IMR-90 (cell line): ENCODE results near the gene ADAMTS6. TPM values are rescaled to one million over a fixed set of nuclear protein-coding genes. Genes with fewer than 3 reads are reported as not detected.

Source experiments
- ATAC-seq: fragments of 200-7000 bp; cut with Tn5 transposase; 2 replicates; pipeline ENCODE4 v1.9.1; 2020; ENCODE audit warnings: low read depth, mild to moderate bottlenecking, moderate library complexity
- BruUV-seq: library from RNA; stranded (reverse); fragments of 400-500 nt; replicated peaks from 2 replicates; lab custom pipeline; 2021; lab: Mats Ljungman, UMichigan
- CTCF ChIA-PET: fragments of 300-600 bp; formaldehyde crosslinking; extraction: SDS; loops from one replicate; lab custom pipeline; 2021; ENCODE audit warnings: antibody characterized with exemption; lab: Yijun Ruan, JAX
- POLR2A ChIA-PET: fragments of 300-600 bp; sonication (Branson Sonifier 250); formaldehyde crosslinking; loops from one replicate; lab custom pipeline; 2022; ENCODE audit warnings: antibody characterized with exemption; ENCODE audit not compliant: unreplicated experiment; lab: Charles Lee
- DNase-seq: peaks from one replicate; pipeline ENCODE4 v3.0.0; 2013
- H2AFZ ChIP-seq: replicated peaks from 2 replicates; pipeline ENCODE3; 2013; ENCODE audit warnings: low read length, mild to moderate bottlenecking; ENCODE audit not compliant: poor library complexity
- H2AK5ac ChIP-seq: 2 replicates; pipeline ENCODE4 v1.6.1; 2013; ENCODE audit warnings: low read depth, low read length, inconsistent platforms
- H2AK9ac ChIP-seq: replicated peaks from 2 replicates; pipeline ENCODE3; 2013; ENCODE audit warnings: mild to moderate bottlenecking, low read depth, low read length, moderate library complexity; ENCODE audit not compliant: poor library complexity
- H2BK120ac ChIP-seq: 2 replicates; pipeline ENCODE4 v1.6.1; 2013; ENCODE audit warnings: low read depth, low read length, inconsistent platforms
- H2BK15ac ChIP-seq: 3 replicates; pipeline ENCODE4 v1.6.1; 2013; ENCODE audit warnings: low read depth, low read length, inconsistent platforms
- H2BK20ac ChIP-seq: 2 replicates; pipeline ENCODE4 v1.6.1; 2013; ENCODE audit warnings: low read depth, mild to moderate bottlenecking, inconsistent platforms, low read length, moderate library complexity
- H2BK5ac ChIP-seq: 2 replicates; pipeline ENCODE4 v1.6.1; 2013; ENCODE audit warnings: mild to moderate bottlenecking, low read depth, low read length, inconsistent platforms; ENCODE audit not compliant: poor library complexity, severe bottlenecking
- H3K14ac ChIP-seq: replicated peaks from 2 replicates; pipeline ENCODE4 v1.6.1; 2013; ENCODE audit warnings: low read depth, low read length, inconsistent platforms
- H3K18ac ChIP-seq: 2 replicates; pipeline ENCODE4 v1.6.1; 2013; ENCODE audit warnings: low read depth, low read length, control low read depth
- H3K23ac ChIP-seq: 2 replicates; pipeline ENCODE4 v1.6.1; 2013; ENCODE audit warnings: low read depth, low read length, inconsistent platforms
- H3K27ac ChIP-seq: 2 replicates; pipeline ENCODE4 v1.5.1; 2013; ENCODE audit warnings: mild to moderate bottlenecking, control low read depth, low read length; ENCODE audit not compliant: insufficient read depth
- H3K27me3 ChIP-seq: 2 replicates; pipeline ENCODE4 v1.6.1; 2013; ENCODE audit warnings: low read length; ENCODE audit not compliant: control insufficient read depth, insufficient read depth
- H3K36me3 ChIP-seq: 2 replicates; pipeline ENCODE4 v1.6.1; 2013; ENCODE audit warnings: low read length, mixed read lengths; ENCODE audit not compliant: control insufficient read depth, insufficient read depth
- H3K4ac ChIP-seq: 2 replicates; pipeline ENCODE4 v1.6.1; 2013; ENCODE audit warnings: low read depth, low read length, inconsistent platforms
- H3K4me1 ChIP-seq: 2 replicates; pipeline ENCODE4 v1.6.1; 2013; ENCODE audit warnings: low read length, mixed read lengths; ENCODE audit not compliant: control insufficient read depth, insufficient read depth
- H3K4me2 ChIP-seq: 2 replicates; pipeline ENCODE4 v1.6.1; 2013; ENCODE audit warnings: low read depth, mild to moderate bottlenecking, control low read depth, low read length, moderate library complexity
- H3K4me3 ChIP-seq: 2 replicates; pipeline ENCODE4 v1.5.1; 2013; ENCODE audit warnings: low read depth, mild to moderate bottlenecking, control low read depth, low read length, moderate library complexity; ENCODE audit not compliant: insufficient read depth
- H3K56ac ChIP-seq: 2 replicates; pipeline ENCODE4 v1.6.1; 2013; ENCODE audit warnings: low read length, inconsistent platforms; ENCODE audit not compliant: insufficient read depth; ENCODE audit errors: extremely low read depth
- H3K79me1 ChIP-seq, 2 experiments: 2 replicates each; pipeline ENCODE4 v1.6.1; 2013; ENCODE audit warnings: low read length in 2 of 2, inconsistent platforms in 1 of 2, low read depth in 1 of 2
- H3K9ac ChIP-seq: 2 replicates; pipeline ENCODE4 v1.6.1; 2013; ENCODE audit warnings: low read depth, low read length, control low read depth
- H3K9me1 ChIP-seq: 2 replicates; pipeline ENCODE4 v1.6.1; 2013; ENCODE audit warnings: low read length, inconsistent platforms; ENCODE audit not compliant: insufficient read depth
- H3K9me3 ChIP-seq: 2 replicates; pipeline ENCODE4 v1.6.1; 2013; ENCODE audit warnings: low read length; ENCODE audit not compliant: control insufficient read depth, insufficient read depth
- H4K20me1 ChIP-seq: 2 replicates; pipeline ENCODE4 v1.6.1; 2013; ENCODE audit warnings: low read length, inconsistent platforms; ENCODE audit not compliant: insufficient read depth
- H4K5ac ChIP-seq: 2 replicates; pipeline ENCODE4 v1.6.1; 2013; ENCODE audit warnings: mild to moderate bottlenecking, low read depth, low read length, control low read depth
- H4K8ac ChIP-seq, 2 experiments: 2 replicates each; pipeline ENCODE4 v1.6.1; 2013; ENCODE audit warnings: low read depth in 2 of 2, low read length in 2 of 2, control low read depth in 1 of 2, inconsistent platforms in 1 of 2
- H4K91ac ChIP-seq: 2 replicates; pipeline ENCODE4 v1.6.1; 2013; ENCODE audit warnings: low read depth, low read length, inconsistent platforms; ENCODE audit not compliant: insufficient read depth
- CEBPB ChIP-seq: IDR thresholded peaks from 2 replicates; pipeline ENCODE4 v1.6.1; 2012; ENCODE audit warnings: low read depth, low read length, improper control_type of control experiment
- WGBS, 2 experiments: methylation state at CpG; one replicate each; pipeline versions ENCODE4 v1.1.5 to v1.1.7; 2013; ENCODE audit warnings: missing lambda C conversion rate in 2 of 2; ENCODE audit not compliant: insufficient read length in 1 of 2; ENCODE audit errors: extremely low coverage in 2 of 2; 5-methylcytosine and 5-hydroxymethylcytosine counted together
- dilution Hi-C: fragments of 300-500 bp; cut with HindIII; formaldehyde crosslinking; loops from one replicate; pipeline ENCODE4 v1.14.3; 2018; ENCODE audit warnings: low sequenced_read_pairs; ENCODE audit not compliant: unreplicated experiment
- in situ Hi-C: fragments of 300-500 bp; cut with MboI; formaldehyde crosslinking; loops from 3 replicates; pipeline ENCODE4 v1.14.3; 2019; ENCODE audit warnings: low sequenced_read_pairs, inconsistent platforms, mixed read lengths
- intact Hi-C: fragments of 100-400 bp; cut with micrococcal nuclease; formaldehyde crosslinking; loops from 2 replicates; pipeline ENCODE4 v1.10.0; 2022
- polyA plus RNA-seq, 3 experiments: library from polyadenylated mRNA; depleted of rRNA; stranded (reverse); fragments of >200 nt; gene quantifications; 2 replicates each; pipeline ENCODE4 v1.2.3, GENCODE V29; 2012; ENCODE audit warnings: low replicate concordance in 1 of 3
- total RNA-seq: library from RNA; depleted of rRNA; stranded (reverse); fragments of >200 nt; gene quantifications from 2 replicates; pipeline ENCODE4 v1.2.3, GENCODE V29; 2012

Gene ADAMTS6
- total and polyA plus RNA-seq, 2 of the 4 experiments (the other 2 are of a cell fraction), result 23.9 to 173 TPM

- Histone ChIP-seq H3K27ac (no peak overlapping the region), H3K9ac (no peak overlapping the region), H3K79me1 (peaks cover 0 to 3% of the 10 kb centered on the region in 2 experiments; a peak in 2 of 4 replicates), H4K5ac (no peak overlapping the region), H4K91ac (no peak overlapping the region), H2AFZ (no peak overlapping the region), H2BK120ac (no peak overlapping the region), H4K8ac (0 out of 4 replicates have a peak overlapping the region, but pooled peaks of 1 of the 2 experiments have one; percentile 10), H3K27me3 (no peaks in the 10 kb centered on the region), H3K4me2 (no peak overlapping the region), H2AK5ac (no peak overlapping the region), H3K56ac (no peak overlapping the region), H2AK9ac (no peak overlapping the region), H2BK20ac (no peak overlapping the region; the same call in 1 of the 2 replicates), H3K4me1 (peaks cover 7% of the 10 kb centered on the region), H2BK5ac (peak overlapping the region; percentile 39), H2BK15ac (no peak overlapping the region), H3K9me3 (no peaks in the 10 kb centered on the region), H3K14ac (peak overlapping the region; percentile 47; the same call in 1 of the 2 replicates), H3K23ac (no peak overlapping the region), H3K18ac (no peak overlapping the region), H4K20me1 (no peaks in the 10 kb centered on the region), H3K36me3 (no peaks in the 10 kb centered on the region), H3K4me3 (no peak overlapping the region), H3K9me1 (0 out of 2 replicates have a peak, but pooled peaks cover 2% of the 10 kb centered on the region), H3K4ac (peak overlapping the region; percentile 28; the same call in 1 of the 2 replicates)
- intact Hi-C loops, result no loop called here
- no TSS peak for BruUV-seq
- ChIA-PET CTCF (interaction anchor here (0.7 kb wide), 1 partner anchor 21 kb away, joined by 3 read pairs; no protein-coding TSS in a partner anchor), POLR2A (interaction anchor here (0.6 kb wide), 1 partner anchor 11 kb away, joined by 3 read pairs; no protein-coding TSS in a partner anchor)
- DNase-seq (peak; percentile 69), ATAC-seq (peak; percentile 72)
- no peak for TF ChIP-seq CEBPB
- dilution Hi-C loops, result no loop called here
- no CpG with 5 or more reads among the region's 1 CpG for WGBS, 2 experiments
- in situ Hi-C loops, result no loop called here
These were observed 154.8 kb downstream of the ADAMTS6 start for GRCh38 chr5:65326922-65327321.
